NCI-H146 treated with DMSO at 0.1 percent for 48 hours (cell line): Measurements from ENCODE around the gene FAIM2.

ENCODE experiments used
- DNase-seq: peaks from one replicate; lab custom pipeline; 2025; ENCODE audit not compliant: unreplicated experiment; lab: John Stamatoyannopoulos, UW

Gene FAIM2

DNA sequence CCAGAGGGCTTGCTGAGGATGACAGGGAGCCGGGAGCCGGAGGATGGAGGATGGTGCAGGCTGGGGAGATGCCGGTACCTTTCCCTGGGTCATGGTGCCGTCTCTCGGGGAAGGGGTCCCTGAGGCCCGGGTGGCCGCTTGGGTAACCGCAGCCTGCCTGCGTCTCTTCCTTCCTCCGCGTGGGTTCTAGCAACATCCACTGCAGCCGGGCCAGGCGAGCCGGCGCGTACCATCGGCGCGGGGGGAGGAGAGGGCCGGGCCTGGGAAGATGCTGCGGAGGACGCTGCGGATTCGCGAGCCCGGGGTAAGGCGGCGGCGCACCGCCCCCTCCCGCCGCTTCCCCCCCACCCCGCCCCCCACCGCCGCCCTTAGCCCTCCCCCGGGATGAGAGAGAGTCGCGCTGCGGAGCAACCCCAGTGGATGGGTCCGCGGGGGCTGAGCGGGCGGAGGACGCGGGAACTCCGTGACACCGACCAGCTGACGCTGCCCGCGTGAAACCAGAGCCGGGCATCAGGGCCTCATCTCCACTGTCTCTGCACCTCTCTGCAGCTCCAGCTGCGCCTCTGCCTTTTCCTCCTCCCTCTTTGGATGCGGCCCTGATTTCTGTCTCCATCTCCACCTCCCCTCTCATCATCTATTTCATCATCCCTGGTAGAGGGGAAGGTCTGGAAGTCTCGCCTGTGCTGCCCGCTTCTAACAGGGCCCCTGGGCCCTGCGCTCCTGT lies at the start of gene FAIM2:
TSS of gene FAIM2 (minus strand) at position 201 of the 724 bp plus-strand sequence. CDS start at position 93, 108 bp downstream.
- DNase-seq, result peak; percentile 68

DNA sequence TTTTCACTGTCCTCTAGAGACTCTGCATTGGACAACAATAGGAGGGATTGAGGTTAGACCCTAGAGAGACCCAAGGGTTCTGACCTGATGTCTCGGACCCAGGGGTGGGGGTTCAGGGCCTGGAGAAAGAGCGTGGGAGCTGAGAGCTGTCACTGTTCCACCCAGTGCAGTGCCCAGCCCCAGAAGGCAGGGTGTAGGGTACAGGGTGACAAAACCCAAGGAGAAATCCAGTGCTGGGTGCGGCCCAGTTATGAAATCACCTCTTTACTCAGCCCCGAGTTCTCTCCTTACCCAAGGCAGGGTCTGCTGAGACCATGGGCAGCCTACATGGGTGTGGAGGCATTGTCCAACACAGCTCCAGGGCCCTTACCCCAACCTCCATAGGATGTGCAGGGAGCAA lies 49.5 kb upstream of the FAIM2 start:
- no peak for DNase-seq

- no peak for DNase-seq
Observed at GRCh38 chr12:49952391-49953055, 48.8 kb upstream of the FAIM2 start.

DNA sequence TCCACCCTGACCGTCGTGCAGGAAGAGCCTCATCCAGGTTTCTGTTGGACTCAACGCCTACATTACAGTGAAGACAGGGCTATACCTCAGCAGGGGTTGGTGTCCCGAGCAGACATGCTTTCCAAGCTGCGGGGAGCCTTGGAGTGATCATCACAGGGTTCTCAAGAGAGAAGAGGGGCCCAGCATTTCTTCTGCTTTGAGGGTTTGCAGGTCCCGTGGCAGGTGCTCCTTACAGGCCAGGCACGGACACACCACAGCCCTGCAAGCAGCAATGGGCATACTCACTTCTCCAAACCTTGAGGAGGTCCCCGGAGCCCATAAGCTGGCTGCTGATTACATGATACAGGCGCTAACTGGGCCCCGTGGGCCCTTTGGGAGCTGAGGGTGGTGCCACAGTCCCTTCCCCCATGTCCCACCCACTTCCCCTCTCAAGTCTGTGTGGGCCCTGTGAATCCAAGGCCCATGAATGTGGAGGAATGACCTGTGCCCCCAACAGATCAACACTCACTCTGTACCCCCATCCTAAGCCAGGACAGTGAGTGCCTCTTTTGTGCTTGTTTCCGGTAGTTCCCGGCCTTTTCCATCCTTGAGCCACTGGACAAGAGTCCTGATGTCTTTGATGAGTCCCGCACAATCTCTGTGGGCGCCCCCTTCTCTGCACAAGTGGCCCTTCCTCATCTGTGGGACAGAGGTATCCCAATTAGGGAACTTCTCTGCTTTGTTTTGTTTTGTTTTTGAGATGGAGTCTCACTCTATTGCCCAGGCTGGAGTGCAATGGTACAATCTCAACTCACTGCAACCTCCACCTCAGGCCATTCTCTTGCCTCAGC lies 47.9 kb upstream of the FAIM2 start:
- no peak for DNase-seq

DNA sequence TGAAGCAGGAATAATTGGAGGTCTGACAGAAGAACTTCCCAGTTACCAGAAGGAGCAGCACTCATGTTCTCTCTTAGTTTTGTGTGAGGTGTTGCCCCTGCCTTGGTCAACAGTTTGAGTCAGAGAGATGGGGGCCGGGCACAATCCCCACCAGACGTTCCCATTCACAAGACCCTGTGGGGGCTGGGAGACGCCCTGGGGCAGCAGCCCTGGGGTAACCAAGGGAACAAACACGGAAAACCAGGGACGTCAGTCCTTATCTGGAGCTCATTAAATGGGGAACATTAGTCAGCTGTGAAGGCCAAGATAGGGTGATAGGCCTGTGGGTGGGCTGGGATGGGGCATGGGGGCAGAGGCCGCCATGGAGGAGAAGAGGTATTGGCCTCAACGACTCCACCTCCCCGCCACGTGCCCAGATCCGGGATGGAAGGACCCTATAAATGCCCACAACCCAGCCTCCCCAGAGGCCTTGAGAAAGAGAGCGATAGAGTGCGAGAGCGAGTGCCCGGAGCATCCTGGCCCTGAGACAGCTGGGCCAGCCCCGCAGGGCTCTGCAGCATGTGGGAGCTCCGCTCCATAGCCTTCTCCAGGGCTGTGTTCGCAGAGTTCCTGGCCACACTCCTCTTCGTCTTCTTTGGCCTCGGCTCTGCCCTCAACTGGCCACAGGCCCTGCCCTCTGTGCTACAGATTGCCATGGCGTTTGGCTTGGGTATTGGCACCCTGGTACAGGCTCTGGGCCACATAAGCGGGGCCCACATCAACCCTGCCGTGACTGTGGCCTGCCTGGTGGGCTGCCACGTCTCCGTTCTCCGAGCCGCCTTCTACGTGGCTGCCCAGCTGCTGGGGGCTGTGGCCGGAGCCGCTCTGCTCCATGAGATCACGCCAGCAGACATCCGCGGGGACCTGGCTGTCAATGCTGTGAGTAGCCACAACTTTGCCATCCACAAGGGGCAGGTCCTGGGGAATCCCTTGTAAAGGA lies 46.9 kb upstream of the FAIM2 start, which contains the start of gene AQP2:
TSS of gene AQP2 (plus strand) at position 465 of the 979 bp plus-strand sequence. CDS start at position 559, 94 bp downstream.
- DNase-seq, result no peak

DNA sequence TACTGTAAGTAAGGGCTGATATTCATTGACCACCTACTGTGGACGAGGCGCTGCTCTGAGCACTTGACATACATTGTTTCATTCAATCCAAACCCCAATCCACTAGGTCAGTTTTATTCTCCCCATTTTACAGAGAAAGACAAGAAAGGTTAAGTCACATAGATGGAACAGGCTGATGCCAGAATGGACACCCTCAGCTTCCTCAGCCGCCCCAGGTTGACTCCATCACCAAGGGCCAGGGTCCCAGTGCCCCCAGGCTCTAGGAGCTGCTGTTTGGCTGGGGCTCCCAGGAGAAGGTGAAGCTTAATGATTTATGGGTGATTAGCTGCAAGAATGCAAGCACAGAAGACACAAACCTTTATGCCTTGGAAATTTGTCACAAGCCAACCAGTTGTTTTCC lies 46.2 kb upstream of the FAIM2 start:
- DNase-seq, result no peak

GRCh38 chr12:49948866-49949845 lies 45.5 kb upstream of the FAIM2 start:
- no peak for DNase-seq

DNA sequence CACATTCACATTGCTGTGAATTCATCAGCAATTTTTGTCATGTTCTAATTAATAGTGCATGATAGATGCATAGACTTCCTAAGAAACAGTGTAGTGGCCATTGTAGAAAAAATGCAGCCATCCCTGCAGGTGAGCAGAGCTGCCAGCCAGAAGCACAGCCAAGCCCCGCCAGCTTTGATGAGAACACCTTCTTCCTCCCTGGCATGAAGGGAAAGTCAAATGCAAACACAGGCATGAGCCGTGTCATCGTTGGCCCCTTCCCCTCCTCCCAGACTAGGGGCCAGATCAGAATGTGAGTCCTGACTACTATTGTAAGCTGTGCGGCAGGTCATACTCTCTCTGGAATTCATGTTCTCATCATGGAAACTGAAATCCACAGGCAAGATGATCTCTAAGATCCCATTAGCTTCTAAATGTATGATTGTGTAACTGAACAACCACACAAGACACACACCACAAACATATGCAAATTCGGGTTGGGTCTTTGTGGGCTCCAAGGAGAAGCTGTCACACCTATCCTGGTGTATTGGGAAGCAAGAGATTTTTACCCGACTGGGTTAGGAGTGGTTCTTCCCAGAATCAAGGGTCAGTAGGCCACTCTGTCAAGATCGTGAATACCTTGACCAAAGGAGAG lies 44.0 kb upstream of the FAIM2 start:
- DNase-seq, result no peak

GRCh38 chr12:49946497-49946896 lies 42.8 kb upstream of the FAIM2 start:
- DNase-seq, result no peak

DNA sequence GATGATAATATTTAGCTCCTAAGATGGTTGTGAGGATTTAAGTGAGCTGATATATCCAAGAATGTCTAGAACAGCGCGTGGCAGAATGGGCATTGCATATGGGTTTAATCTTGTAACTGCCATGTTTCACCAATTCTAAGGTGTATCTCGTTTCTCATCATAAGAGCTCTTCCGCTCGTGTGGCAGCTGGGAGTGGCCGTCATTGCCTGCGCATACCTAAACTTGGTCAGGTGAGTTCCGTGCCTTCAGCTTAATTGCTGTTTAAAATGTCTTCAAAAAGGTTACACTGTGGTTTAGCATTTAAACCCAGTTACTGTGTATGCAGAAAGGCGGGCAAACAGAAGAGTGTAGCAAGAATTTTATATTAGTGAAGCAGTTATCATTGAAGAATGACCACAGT lies 42.4 kb upstream of the FAIM2 start:
- DNase-seq, result no peak

DNA sequence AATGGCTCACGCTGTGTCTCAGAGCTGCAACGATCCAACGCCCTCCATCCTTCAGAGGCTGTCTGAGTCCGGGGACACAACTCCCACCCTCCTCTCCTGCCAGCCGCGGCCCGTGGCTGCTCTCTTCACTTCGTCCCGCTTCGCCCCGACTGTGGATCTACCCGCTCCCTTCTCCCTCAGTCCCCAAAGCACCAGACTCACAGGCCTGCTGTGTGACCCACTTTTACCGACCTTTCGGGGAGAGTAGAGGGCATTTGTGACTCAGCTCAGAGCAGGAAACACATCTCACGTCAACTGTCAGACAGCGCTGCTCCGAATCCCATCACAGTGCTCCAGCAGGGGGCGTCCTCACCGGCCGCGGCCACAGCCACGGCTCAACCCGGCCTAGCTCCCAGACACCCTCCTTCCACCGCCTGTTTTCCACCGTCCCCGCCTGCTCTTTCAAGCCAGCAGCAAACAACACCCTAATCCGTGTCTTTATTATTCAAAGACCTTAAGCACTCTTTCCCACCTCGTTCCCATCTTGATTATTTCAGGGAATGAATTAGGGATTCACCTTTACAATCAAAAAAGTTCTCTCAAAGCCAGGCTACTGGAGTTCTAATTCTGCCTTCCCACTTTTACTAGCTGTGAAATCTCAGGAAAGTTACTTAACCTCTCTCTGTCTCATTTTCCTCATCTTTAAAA lies 41.8 kb upstream of the FAIM2 start:
- DNase-seq, result peak; percentile 35

DNA sequence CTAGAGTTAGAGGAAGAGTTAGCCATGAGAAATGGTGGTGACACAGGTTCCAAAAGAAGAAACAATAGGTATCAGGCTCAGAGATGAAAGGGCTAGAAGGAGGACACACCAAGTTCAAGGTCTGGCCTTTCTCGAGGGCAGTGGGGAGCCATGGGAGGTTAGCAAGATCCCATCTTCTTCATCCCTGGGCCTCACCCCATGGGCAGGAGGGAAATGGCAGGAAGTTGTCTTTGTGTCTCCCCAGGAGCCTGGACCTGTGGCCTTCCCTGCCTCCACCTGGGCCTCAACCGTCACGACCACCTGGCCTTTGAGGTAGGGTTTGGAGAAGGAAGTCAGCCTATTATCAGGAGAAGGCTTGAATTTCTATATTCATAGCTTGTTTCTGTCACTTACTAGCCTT lies 41.0 kb upstream of the FAIM2 start:
- DNase-seq, result no peak

GRCh38 chr12:49944046-49944445 lies 40.3 kb upstream of the FAIM2 start:
- DNase-seq, result no peak

- no peak for DNase-seq
Observed at GRCh38 chr12:49943625-49943960, 39.9 kb upstream of the FAIM2 start.

DNA sequence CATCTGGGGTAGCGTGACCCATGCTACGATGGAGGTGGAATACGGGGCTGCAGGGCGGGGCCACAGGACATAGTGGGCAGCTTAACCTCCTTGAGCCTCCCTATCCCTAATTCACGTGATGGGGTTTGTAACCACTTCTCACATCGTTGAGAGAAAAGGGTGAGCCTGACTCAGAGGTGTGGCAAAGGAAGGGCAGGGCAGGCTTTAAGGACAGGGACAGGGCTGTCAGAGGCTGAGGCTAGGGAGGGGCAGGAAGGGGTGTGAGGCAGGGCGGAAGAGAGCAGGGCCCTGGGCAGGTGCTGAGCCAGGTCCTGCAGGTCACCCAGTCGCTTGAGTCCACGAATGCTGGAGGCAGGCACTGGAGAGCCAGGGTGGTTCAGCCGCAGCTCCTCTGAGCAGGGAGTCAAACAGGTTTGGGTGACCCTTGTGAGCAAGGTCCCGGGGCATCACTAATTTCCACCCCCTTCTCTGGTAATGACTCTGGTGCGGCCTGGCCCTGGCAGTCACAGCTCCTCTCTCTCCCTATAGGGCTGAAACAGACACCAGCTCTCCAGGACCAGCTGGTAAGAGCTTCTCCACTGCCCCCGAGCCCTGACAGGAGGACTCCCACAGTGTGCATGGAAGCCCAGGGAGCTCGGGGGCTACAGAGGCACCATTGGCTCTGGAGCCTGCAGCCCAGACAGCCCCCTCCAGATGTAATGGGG lies 39.4 kb upstream of the FAIM2 start:
- DNase-seq, result no peak

DNA sequence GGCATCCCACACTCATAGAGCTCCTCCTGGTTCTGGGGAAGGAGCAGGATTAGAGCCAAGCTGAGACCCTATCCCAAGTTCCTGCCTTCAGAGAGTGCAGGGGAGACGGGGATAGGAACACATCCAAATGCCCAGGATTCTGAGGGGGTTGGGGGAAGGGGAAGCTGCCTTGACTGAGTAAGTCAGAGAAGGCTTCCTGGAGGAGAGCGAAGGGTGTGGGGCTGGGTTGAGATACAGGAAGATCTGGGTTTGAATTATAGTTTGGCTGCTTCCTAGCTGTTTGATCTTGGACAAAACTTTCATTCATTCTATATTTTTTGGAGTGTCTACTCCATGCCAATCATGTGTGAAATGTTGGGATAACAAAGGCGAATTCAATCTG lies 38.8 kb upstream of the FAIM2 start:
- DNase-seq, result no peak

GRCh38 chr12:49941556-49942511 lies 38.1 kb upstream of the FAIM2 start:
- no peak for DNase-seq
